HEK293T (cell line): Measurements from ENCODE around the gene OOSP3.
"Not testable (repeated sequence)": the region's sequence is repeated elsewhere in the genome, so short reads cannot be mapped to it uniquely, and the experiment has no call there.

Experiments
- CTCF ChIA-PET: fragments of 350-600 bp; formaldehyde crosslinking; extraction: SDS; loops from one replicate; lab custom pipeline; 2021; ENCODE audit warnings: antibody characterized with exemption, inconsistent platforms; lab: Yijun Ruan, JAX
- POLR2A ChIA-PET: fragments of 350-600 bp; formaldehyde crosslinking; extraction: SDS; loops from one replicate; lab custom pipeline; 2020; ENCODE audit warnings: antibody characterized with exemption, inconsistent platforms; lab: Yijun Ruan, JAX
- DNase-seq: peaks from one replicate; pipeline ENCODE4 v3.0.0; 2012; ENCODE audit warnings: mixed read lengths; ENCODE audit errors: extremely low spot score
- ARNT ChIP-seq: fragments of 450-650 bp; IDR thresholded peaks from 2 replicates; pipeline ENCODE4 v1.6.1; 2017; ENCODE audit warnings: mild to moderate bottlenecking
- BHLHE40 ChIP-seq: fragments of 450-650 bp; IDR thresholded peaks from 2 replicates; pipeline ENCODE4 v1.6.1; 2016; ENCODE audit warnings: mild to moderate bottlenecking, moderate library complexity, borderline replicate concordance
- CTBP1 ChIP-seq: fragments of 450-650 bp; IDR thresholded peaks from 2 replicates; pipeline ENCODE4 v1.6.1; 2016; ENCODE audit warnings: borderline replicate concordance
- ELF4 ChIP-seq: fragments of 450-650 bp; IDR thresholded peaks from 2 replicates; pipeline ENCODE4 v1.6.1; 2017; ENCODE audit warnings: antibody characterized with exemption
- FOXA1 ChIP-seq: fragments of 450-650 bp; IDR thresholded peaks from 2 replicates; pipeline ENCODE4 v1.6.1; 2016; ENCODE audit warnings: mild to moderate bottlenecking
- FOXK2 ChIP-seq: fragments of 450-650 bp; IDR thresholded peaks from 2 replicates; pipeline ENCODE4 v1.6.1; 2016; ENCODE audit warnings: mild to moderate bottlenecking
- FOXM1 ChIP-seq: fragments of 450-650 bp; IDR thresholded peaks from 2 replicates; pipeline ENCODE4 v1.6.1; 2017; ENCODE audit warnings: mild to moderate bottlenecking, borderline replicate concordance
- HDGF ChIP-seq: fragments of 450-650 bp; IDR thresholded peaks from 2 replicates; pipeline ENCODE4 v1.6.1; 2017; ENCODE audit warnings: antibody characterized with exemption, borderline replicate concordance
- L3MBTL2 ChIP-seq: fragments of 450-650 bp; conservative IDR thresholded peaks from 2 replicates; pipeline ENCODE4 v1.6.1; 2016; ENCODE audit warnings: mild to moderate bottlenecking
- LEF1 ChIP-seq: fragments of 450-650 bp; IDR thresholded peaks from 2 replicates; pipeline ENCODE4 v1.6.1; 2017; ENCODE audit warnings: mild to moderate bottlenecking, borderline replicate concordance
- NFRKB ChIP-seq: fragments of 450-650 bp; IDR thresholded peaks from 2 replicates; pipeline ENCODE4 v1.6.1; 2016; ENCODE audit warnings: mild to moderate bottlenecking, moderate library complexity
- PKNOX1 ChIP-seq: fragments of 450-650 bp; IDR thresholded peaks from 2 replicates; pipeline ENCODE4 v1.6.1; 2016
- SP1 ChIP-seq: fragments of 450-650 bp; IDR thresholded peaks from 2 replicates; pipeline ENCODE4 v1.6.1; 2017
- SUZ12 ChIP-seq: fragments of 450-650 bp; IDR thresholded peaks from 2 replicates; pipeline ENCODE4 v1.6.1; 2016; ENCODE audit warnings: mild to moderate bottlenecking
- TARDBP ChIP-seq: fragments of 450-650 bp; IDR thresholded peaks from 2 replicates; pipeline ENCODE4 v1.6.1; 2016
- ZNF384 ChIP-seq: fragments of 450-650 bp; IDR thresholded peaks from 2 replicates; pipeline ENCODE4 v1.6.1; 2016

OOSP3 gene

GRCh38 chr11:59845399-59845798 lies 33.2 kb upstream of the OOSP3 start, which contains the start of gene CBLIF:
TSS of gene CBLIF (minus strand) at chr11:59845499. CDS start at chr11:59845453, 46 bp downstream.
- CTCF ChIA-PET = interaction anchor here (0.6 kb wide), 1 partner anchor 9 kb away, joined by 3 read pairs; no protein-coding TSS in a partner anchor
- TF ChIP-seq FOXM1 (no peak), NFRKB (no peak), L3MBTL2 (no peak), TARDBP (no peak), LEF1 (no peak), FOXK2 (no peak), CTBP1 (no peak)

GRCh38 chr11:59846556-59846955 lies 32.0 kb upstream of the OOSP3 start:
- no peak for DNase-seq
- ChIA-PET CTCF (no interaction called here), POLR2A (no interaction called here)
- no peak for TF ChIP-seq FOXM1
- no peak for TF ChIP-seq PKNOX1
- no peak for TF ChIP-seq CTBP1
- no peak for TF ChIP-seq ELF4
- no peak for TF ChIP-seq ARNT
- TF ChIP-seq L3MBTL2 = no peak
- no peak for TF ChIP-seq SP1
- TF ChIP-seq FOXA1 = no peak
- no peak for TF ChIP-seq TARDBP
- TF ChIP-seq HDGF = no peak
- no peak for TF ChIP-seq FOXK2

More at GRCh38 chr11:59845399-59845798, 33.2 kb upstream of the OOSP3 start, which contains the start of gene CBLIF:
- no peak for DNase-seq
- POLR2A ChIA-PET = no interaction called here

GRCh38 chr11:59847626-59848025 lies 31.0 kb upstream of the OOSP3 start:
- TF ChIP-seq FOXA1 (no peak), SP1 (no peak), CTBP1 (no peak), BHLHE40 (no peak), FOXK2 (no peak), PKNOX1 (no peak), LEF1 (no peak), FOXM1 (no peak), ZNF384 (no peak), SUZ12 (no peak), TARDBP (no peak), HDGF (no peak), ARNT (no peak)
- ChIA-PET POLR2A (interaction anchor here (0.6 kb wide), 1 partner anchor 14 kb away, joined by 3 read pairs; no protein-coding TSS in a partner anchor), CTCF (no interaction called here)
- no peak for DNase-seq

- DNase-seq, CTCF ChIA-PET, POLR2A ChIA-PET: not testable (repeated sequence)
These were observed 30.1 kb upstream of the OOSP3 start for GRCh38 chr11:59848439-59848838.

- DNase-seq = no peak
- no peak for TF ChIP-seq TARDBP
- no peak for TF ChIP-seq LEF1
- CTCF ChIA-PET = no interaction called here
- POLR2A ChIA-PET = no interaction called here
These were observed 29.5 kb upstream of the OOSP3 start for GRCh38 chr11:59849129-59849528.

GRCh38 chr11:59849551-59849950 lies 29.0 kb upstream of the OOSP3 start:
- DNase-seq, POLR2A ChIA-PET, CTCF ChIA-PET: not testable (repeated sequence)

- POLR2A ChIA-PET, CTCF ChIA-PET, DNase-seq: not testable (repeated sequence)
These were observed 27.2 kb upstream of the OOSP3 start for GRCh38 chr11:59851416-59851815.

- TF ChIP-seq TARDBP = no peak
- TF ChIP-seq LEF1 = no peak
- no peak for TF ChIP-seq NFRKB
- CTCF ChIA-PET = interaction anchor here (1.1 kb wide), 1 partner anchor 10 kb away, joined by 3 read pairs; the partner anchor contains the start of gene CBLIF
- POLR2A ChIA-PET = no interaction called here
- no peak for DNase-seq
These were observed 23.7 kb upstream of the OOSP3 start for GRCh38 chr11:59854871-59855270.
